NCI-H1105 (cell line): ENCODE results near the gene CACNA1E.

ENCODE experiments used
- DNase-seq: peaks from one replicate; lab custom pipeline; 2025; lab: John Stamatoyannopoulos, UW

The CACNA1E gene

DNA sequence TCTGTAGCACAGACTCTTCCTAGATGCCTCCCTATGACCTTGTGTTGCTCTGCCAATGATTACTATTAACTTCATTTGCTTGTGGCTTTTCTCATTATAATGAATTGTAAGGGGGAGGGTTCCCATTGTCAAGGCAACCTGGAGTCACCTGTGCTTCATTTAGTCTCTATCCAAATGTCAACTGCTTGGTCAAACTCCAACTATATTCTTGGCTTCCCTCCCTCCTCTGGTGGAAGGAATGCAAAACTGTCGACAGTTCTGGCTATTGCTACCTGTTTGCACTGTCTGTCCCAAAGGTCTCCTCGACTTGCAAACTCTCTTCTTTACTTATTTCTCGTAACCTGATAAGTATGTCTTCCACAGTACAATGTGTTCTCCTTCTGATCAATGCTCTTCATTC, 100.3 kb downstream of the CACNA1E start:
- DNase-seq = no peak

DNA sequence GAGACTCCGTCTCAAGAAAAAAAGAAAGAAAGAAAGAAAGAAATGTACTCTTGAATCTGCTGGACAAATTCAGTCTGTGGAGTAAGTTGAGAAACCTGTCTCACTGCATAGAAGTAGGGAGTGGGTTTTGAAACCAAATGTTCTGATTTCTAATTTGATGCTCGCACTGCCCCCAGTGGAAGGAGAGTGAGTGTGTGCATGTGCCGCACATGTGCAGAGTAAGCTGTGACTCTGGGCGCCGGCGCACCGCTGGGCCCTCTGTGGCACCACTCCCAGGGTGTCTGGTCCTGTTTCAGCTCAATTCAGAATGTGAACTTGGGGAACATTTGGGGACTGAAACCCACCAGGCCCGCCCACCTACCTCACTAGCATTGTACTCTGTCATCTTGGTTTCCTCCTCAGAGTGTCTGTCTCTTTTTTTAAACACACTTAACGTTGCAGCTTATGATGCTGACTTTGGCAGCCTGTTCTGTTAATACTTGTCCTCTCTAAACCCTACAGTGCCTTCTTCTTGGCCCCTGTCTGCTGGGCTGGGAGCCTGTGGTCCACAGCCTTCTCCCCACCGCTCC, 104.6 kb downstream of the CACNA1E start:
- DNase-seq = no peak

DNA sequence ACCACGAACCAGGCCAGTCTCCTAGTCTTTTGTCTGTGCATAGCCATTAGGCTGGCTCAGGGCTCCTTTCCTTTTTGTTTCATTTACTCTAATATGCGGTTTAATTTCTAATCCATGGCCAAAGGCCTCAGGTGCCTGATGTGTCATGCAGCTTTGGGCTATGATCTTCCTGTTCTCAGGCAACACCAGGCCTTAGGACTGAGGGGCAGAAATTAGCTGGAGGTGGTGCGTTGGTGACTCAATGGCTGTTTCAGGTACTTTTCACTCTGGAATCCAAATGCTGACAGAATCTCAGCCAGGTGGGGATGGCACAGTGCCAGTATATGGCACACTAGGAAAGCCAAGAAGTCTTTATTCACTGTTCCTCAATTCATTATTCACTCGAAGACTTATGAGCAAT, 105.3 kb downstream of the CACNA1E start:
- DNase-seq = no peak

DNA sequence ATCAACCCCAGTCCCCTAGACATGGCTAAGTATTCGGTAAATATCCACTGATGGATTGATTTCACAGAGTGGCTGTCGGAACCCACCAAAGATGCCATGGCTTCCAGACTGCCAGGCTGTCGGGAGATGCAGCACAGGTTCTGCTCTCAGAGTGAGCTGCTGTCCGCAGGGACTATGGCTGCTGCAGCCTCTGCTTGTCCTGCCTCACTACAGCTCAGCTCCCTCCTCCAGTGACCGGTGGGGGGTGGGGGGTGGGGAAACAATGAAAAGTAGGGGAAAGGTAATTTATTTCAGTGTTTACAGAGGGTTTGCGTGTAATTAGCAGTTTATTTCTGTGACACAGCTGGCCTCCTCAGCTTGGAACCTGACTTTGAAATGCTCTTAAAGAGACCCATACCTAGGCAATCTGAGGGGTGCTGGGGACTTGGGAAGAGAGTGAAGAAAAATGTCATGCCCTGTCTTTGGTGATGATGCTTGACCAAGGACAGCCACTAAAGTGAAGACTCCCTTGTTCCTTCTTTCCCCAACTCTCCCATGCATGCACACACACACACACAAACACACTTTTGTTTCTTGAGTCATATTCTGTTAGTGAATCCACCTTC, 109.0 kb downstream of the CACNA1E start:
- peak; percentile 19 for DNase-seq

DNA sequence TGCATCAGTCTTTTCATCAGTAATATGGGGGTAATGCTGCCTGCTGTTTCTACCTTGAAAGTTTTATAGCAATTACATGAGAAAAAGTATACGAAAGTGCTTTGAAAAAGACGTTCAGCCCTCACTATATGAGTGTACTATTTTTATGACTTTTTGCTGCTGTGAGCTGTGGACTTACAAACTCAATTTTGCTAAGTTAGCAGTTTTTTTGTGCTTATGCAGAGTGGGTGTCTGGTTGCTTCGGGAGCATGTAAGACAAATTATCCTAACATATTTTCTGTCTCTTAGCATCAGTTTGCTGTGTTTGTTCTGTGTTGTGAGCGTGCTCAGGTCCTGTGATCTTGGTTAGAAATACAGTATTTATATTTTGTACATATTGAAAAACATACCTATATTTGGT, 109.7 kb downstream of the CACNA1E start:
- no peak for DNase-seq

DNA sequence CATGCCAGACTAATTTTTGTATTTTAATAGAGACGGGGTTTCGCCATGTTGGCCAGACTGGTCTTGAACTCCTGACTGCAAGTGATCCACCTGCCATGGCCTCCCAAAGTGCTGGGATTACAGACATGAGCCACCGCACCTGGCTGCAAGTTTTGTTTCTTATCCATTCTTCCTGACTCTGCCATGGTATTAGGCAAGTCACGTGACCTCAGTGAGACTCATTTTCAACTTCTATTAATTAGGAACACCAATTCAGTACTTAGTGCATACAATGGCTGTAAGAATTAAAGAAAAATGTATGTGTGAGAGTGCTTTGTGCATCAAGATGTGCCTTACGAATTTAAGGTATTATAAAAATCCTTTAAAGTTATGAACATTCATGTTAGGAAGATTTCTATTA, 111.2 kb downstream of the CACNA1E start:
- DNase-seq = no peak

DNA sequence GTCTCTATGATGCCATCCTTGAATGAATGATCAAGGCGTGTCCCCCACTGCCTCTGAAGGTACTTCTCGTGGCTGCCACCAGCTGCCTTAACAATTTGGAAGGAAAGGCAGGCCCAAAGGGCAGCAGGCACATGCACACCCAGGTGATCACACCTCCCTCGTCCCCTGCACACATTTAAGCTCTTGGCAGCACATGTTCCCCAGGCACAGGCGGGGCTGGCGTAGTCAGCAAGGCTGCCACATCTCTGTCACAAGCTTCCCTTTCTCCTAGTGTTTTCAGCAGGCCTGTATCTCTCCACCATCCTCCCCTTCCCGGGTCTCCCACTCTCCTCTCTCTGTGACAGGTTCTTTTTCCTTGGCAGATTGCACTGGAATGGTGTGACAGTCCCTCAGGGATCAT, 111.9 kb downstream of the CACNA1E start:
- DNase-seq = no peak

DNA sequence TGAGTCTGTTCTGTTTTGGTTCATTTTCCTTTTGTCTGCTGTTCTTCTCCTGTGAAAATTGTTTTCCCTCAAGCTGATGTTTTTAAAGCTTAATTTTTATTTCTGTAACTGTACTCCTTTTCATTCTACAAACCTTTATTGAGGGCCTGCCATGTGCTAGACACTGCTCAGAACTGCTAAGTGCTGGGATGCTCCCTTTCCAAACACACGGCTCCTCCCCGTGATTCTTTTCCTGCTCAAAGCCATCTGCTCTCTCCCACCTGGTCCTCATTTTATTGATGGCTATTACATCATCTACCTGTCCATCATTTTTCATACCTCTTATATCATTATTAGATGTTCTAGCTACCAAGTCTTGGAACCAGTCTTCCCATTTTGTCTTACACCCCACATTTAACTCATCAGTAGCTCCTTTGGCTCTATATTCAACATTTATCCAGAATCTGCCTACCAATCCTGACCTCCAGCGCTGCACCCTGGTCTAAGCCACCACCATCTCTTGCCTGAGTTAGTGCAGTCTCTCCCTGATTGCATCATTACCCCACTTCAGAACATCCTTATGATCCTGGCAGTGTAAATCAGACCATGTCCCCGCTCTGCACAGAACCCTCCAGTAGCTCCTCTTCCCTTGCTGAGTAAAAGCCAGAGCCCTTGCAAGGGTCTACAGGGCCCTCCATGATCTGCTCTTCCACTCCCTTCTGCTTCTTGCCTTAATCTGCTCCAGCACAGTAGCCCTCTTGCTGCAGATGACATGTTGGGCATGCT, 118.1 kb downstream of the CACNA1E start:
- no peak for DNase-seq

DNA sequence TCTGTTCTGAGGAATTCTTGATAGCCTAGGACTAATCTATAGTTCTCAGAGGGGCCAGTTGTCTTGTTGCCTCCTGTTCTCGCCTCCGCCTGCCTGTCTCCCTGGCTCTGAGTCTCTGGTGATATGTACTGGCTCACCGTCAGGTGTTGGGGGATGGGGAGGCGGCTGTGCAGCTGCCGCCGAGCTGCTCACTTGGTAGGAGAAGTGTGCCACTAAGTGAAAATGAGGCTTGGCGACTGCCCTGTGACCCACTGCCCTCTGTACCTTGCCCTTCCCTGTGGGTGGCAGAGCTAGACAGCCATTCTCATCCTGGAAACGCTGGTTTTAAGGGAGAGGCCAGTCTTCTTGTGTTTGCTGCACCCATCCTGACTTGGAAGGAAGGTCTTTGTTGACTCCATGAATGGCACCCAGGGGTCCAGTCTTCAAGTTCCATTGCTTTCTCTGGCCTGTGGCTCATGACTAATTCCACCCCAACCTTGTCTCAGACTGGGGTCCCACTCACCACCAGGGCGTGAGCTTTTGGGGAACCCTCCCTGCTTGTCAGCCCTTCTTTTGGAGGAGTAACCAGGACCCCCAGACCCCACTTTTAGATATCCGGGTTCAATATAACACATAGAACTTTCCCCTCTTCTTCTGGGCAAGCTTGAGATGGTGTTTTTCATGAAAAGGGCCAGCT, 120.6 kb downstream of the CACNA1E start:
- no peak for DNase-seq

DNA sequence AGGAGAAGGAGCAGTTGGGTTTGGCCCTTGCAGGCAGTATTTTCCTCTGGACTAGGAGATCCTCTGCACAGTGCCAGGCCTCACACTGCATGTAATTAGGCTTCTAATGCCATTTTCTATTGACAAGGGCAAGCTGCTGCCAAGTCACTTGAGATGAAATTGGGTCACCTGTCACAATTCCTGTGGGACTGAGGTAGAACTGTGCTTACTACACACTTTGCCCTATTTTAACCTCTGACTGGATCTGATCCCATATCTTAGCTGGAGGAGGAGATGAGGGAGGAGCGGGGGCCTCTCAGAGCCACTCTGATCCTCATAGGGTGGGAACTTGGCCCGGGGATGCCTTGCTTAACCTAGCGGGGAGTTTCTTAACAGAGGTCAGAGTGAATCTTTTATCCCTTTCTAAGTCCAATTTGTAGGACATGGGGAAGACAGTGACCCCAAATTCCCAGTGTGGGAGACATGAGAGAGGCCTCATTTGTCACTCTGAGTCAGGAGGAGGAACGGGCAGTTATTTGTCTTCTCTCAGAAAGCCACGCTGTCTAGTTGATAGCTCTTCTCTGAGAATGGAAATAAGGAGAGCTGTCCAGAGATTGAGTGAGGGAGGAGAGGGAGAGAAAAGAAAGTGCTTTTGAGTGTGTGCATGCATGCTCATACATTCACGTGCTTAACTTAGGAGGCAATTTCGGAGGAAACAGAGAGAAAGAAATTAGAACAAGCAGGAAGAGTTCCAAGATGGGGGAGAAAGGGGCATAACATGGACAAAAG, 121.3 kb downstream of the CACNA1E start:
- peak; percentile 68 for DNase-seq

DNA sequence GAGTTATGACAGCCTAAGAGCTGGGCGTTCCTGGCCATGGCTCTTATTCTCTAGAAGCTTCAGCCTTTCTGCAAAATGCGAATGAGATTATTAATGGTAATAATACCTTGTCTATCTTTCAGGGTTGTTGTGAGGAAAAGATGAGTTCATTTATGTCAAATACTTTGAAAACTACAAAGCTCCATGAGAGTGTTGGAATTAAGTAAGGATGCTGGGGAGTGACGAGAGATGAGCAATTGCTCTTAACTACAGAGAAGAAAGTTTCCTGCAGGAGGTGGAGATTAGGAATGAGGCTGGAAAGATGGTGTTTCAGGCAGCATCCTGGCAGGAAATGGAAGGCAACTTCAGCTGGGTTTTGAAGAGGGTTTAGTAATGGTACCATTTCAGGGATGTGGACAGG, 124.2 kb downstream of the CACNA1E start:
- DNase-seq = no peak

DNA sequence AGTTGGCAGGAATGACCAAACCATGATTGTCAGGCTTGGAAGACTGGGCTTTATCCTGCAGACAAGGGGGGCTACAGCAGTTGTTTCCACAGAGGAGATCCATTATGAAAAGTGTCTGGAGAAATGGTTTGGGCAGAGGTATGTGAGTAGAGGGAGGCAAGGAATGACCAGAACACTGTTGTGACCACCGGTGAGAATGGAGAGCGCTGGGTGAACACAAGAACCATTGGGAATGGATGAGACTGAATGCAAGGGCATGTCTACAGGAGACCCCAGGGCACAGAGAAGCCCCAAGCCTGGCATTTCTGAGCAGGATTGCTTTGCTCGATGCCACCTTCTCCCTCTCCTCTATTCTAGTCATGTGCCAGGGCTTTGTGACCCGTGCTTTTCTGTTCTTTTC, 125.1 kb downstream of the CACNA1E start:
- DNase-seq = no peak

DNA sequence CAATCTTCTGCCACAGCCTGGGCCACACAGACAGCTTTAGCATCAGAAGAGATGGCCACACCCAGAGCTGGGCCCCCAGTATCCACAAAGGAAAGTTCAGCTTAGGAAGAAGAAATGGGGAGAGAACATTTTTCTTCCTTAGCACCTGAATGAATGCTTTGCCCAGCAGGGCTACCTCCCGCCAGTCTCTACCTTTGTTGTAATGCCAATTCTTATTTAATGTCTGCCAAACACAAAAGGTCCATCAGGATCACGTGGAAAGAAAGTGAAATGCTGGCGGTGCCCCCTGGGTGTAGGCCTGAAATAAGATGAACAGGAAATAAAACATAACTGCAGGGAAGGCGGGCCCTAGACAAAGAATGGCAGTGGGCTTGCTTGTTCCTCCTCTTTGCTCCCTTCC, 125.6 kb downstream of the CACNA1E start:
- DNase-seq = no peak

DNA sequence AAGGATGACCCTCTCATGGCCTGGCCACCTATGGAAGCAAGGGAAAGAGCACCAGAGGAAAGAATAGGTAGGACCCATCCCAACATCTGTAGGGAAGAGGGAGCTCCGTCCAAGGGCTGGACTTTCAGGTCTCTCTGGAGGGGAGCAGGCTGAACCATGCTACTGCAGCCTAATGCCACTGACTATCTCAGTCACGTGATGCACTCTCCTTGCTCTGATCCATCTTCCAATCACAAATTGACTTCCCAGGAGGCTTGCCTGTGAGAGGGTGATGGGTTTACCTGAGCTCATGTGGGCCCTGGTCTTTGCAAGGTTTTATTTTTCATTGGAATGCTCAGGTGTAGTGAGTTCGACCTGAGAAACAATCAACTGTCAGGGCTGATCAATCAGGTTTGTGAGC, 128.8 kb downstream of the CACNA1E start:
- no peak for DNase-seq

DNA sequence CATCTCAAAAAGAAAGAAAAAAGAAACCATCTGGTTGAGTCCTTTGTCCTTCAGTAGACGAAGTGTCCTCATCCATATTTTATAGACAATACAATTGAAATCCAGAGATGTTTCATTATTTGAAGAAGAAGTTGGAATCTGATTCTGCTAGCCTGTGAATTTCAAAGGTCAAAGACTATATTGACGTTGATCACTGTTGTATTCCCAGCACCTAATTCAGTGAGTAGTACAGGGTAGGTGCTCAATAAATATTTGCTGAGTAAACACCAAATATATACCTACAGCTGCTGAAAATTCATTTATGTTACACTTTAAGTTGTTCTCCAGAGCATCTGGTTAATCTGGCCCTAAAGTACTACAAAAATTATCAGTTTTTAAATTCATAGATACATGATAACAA, 135.2 kb downstream of the CACNA1E start:
- no peak for DNase-seq

DNA sequence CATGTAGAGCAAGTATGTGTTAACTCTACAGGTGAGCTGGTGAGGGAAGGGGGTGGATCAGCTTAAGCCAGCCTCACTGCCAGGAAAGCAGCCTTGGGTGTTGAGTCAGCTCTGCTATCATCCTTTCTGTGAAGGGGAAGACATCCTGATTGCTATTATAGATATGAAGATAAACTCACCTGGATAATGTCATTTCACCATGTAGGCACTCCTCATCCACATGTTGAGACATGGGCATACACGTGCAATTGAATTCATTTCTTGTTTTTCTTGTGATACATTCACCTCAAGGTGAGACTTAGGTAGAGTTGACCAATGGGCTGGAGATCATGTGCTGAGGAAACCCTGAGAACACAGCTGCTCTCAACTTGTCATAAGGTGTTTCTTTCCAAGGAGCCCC, 136.9 kb downstream of the CACNA1E start:
- DNase-seq = no peak

DNA sequence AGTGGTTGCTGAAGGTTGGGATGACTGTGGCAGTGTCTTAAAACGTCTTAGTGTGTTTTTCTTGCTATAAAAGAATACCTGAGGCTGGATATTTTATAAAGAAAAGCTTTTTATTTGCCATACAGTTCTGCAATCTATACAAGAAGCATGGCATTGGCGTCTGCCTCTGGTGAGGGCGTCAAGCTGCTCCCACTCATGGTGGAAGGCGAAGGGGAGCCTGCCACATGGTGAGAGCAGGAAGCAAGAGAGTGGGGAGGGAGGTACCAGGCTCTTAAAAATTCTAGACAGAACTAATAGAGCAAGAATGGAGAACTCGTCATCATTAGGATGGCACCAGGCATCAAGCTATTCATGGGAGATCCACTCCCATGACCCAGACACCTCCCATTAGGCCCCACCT, 140.5 kb downstream of the CACNA1E start:
- DNase-seq = no peak

DNA sequence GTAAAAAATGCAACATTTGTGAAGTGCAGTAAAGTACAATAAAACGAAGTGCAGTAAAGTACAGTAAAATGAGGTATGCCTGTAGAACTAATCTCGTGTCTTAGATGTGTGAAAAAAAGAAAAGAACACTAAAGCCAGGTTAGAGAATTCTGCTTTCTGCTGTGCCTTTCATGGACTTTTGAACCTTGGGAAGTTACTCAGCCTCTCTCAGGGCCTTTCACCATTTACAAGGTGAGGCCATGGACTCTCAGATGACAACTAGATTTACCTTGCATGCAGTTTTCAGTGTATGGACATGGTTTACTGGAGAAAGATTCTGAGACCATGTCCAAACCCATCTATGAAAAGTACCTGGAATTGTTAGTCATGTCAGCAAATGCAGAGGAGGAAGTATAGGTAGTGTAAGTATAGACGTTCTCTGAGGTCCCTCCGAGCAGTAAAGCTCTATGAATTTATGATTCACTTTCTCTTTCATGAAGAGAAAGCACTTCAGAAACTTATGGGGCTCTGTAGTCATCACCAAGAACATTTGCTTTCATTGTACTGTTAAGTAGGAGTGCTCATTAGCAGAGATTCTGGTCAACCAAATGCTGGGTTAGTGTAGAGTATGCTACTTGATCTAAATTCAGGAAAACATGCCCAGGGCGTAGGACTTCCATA, 143.1 kb downstream of the CACNA1E start:
- no peak for DNase-seq

DNA sequence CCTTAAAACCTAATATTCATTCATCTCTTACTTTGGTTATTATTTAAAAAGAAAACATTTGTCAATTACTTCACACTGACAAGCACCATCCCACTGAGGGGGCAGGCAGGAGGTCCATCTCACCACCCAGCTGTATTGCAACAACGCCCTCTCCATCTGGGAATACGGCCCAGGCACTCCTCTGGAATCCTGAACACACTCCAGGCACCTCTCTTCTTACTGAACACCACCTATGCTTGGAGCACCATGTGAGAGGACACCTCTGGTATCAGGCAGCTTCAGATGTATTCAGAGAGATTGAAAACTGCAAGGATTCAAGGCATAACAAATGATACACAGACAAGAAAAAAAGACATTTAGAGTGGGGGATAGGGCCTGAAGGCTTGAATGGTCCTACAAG, 147.1 kb downstream of the CACNA1E start:
- no peak for DNase-seq

DNA sequence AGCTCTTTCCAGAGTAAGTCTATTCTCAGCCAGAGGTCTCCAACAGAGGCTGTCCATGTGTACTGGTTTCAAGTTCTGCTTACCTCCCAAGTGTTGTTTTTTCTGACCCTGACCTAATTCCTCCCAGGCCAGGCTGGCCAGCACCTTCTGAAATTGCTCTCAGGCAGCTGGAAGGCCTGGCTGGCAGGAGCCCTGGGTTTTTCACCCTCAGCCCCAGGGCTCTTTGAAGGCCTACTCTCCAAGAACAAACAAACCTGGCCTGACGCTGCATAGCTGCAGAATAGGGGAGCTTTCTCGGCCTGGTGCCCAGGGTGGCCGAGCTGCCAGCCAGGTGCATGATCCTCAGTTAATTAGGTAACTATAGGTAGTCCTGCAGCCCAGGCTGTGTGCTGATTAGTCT, 147.5 kb downstream of the CACNA1E start:
- peak; percentile 82 for DNase-seq

DNA sequence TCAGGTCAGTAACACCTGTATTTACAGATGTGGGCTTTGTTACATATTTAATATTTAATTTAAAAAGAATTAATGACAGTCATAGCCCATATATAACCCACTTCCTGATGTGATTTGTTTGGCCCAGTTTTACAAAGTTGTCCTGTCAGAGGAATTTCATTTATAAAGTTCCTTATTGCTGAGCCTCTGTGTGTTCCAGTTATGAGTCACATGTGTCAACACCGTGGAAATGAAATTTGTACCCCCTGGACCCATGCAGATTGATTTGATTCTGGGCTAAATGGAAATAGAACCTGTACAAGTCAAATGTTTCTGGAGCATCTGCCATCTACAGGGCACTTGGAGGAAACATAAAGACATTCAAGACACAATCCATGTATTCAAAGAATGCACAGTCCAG, 149.2 kb downstream of the CACNA1E start:
- no peak for DNase-seq

DNA sequence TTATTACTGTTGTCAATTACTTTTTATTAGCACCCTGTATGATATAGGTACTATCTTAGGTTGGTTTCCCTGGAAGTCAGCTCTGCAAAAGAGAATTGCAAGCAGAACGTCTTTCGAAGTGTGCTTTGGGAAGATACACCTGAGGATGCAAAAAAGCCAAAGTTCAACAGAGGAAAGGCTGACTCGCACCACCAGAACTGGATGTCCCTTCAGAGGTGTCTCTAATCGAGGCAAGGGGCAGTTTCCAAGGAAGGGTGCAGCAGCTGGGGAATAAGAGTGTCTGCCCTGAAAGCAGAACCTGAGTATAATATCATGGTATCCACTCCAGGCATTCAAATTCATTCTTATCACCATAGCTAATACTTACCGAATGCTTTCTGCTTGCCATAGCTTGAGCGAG, 149.6 kb downstream of the CACNA1E start:
- DNase-seq = no peak
